ENCODE results near the gene SPAG5.

Gene SPAG5

GRCh38 chr17:28597606-28598383, 1.0 kb downstream of the SPAG5 start:
- in situ Hi-C loops (cut with HindIII; ENCODE audit: low pct_ligation_motif_present, low sequenced_read_pairs), result no loop called here
- Histone ChIP-seq H3K36me3 (replicated peaks) (peaks cover 1% of the 10 kb centered on the region), H3K4me3 (ENCODE audit: low read depth, low read length) (peak overlapping the region; percentile 87), H3K27ac (no peak overlapping the region), H3K27me3 (replicated peaks) (no peaks in the 10 kb centered on the region)
- no peak for DNase-seq
- TF ChIP-seq, protein P1, sequence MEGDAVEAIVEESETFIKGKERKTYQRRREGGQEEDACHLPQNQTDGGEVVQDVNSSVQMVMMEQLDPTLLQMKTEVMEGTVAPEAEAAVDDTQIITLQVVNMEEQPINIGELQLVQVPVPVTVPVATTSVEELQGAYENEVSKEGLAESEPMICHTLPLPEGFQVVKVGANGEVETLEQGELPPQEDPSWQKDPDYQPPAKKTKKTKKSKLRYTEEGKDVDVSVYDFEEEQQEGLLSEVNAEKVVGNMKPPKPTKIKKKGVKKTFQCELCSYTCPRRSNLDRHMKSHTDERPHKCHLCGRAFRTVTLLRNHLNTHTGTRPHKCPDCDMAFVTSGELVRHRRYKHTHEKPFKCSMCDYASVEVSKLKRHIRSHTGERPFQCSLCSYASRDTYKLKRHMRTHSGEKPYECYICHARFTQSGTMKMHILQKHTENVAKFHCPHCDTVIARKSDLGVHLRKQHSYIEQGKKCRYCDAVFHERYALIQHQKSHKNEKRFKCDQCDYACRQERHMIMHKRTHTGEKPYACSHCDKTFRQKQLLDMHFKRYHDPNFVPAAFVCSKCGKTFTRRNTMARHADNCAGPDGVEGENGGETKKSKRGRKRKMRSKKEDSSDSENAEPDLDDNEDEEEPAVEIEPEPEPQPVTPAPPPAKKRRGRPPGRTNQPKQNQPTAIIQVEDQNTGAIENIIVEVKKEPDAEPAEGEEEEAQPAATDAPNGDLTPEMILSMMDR (IDR thresholded peaks at IDR 0.05; ENCODE audit: low read depth, low read length, missing control alignments), result no peak

GRCh38 chr17:28592260-28592659, 6.6 kb downstream of the SPAG5 start:
- in situ Hi-C loops (cut with HindIII; ENCODE audit: low pct_ligation_motif_present, low sequenced_read_pairs), result no loop called here
- DNase-seq, result no peak

DNA sequence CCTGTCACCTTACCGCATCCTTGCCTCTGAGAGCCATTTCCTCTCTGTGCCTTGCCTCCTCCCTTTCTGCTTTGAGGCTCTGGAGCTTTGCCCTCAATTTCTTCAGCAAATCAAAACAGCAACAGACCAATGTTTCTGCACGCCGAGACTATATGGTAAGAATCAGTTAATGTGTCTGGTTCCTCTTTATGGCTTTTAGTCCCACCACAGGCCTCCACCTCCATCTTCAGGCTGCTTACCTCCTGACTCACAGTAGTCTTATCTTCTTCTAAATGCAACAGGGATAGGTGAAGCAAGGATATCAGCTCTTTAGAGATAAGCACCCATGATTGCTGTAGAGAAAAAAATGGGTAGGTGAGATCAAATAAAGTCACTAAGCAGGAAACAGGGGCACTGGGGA, 13.0 kb downstream of the SPAG5 start:
- no peaks in the 10 kb centered on the region for H3K27me3 ChIP-seq (replicated peaks)
- no peak overlapping the region for H3K27ac ChIP-seq
- peaks cover 24% of the 10 kb centered on the region for H3K36me3 ChIP-seq (replicated peaks)
- no peak overlapping the region for H3K4me3 ChIP-seq (ENCODE audit: low read depth, low read length)
- in situ Hi-C loops (cut with HindIII; ENCODE audit: low pct_ligation_motif_present, low sequenced_read_pairs), result no loop called here
- TF ChIP-seq, protein P1 (IDR thresholded peaks at IDR 0.05; ENCODE audit: low read depth, low read length, missing control alignments), result no peak
- DNase-seq, result no peak

More at GRCh38 chr17:28592260-28592659, 6.6 kb downstream of the SPAG5 start:
- H3K4me3 ChIP-seq (ENCODE audit: low read depth, low read length), result no peak overlapping the region
- H3K27ac ChIP-seq, result no peak overlapping the region
- no peaks in the 10 kb centered on the region for H3K27me3 ChIP-seq (replicated peaks)
- TF ChIP-seq, protein P1 (IDR thresholded peaks at IDR 0.05; ENCODE audit: low read depth, low read length, missing control alignments), result no peak
- H3K36me3 ChIP-seq (replicated peaks), result peaks cover 8% of the 10 kb centered on the region

DNA sequence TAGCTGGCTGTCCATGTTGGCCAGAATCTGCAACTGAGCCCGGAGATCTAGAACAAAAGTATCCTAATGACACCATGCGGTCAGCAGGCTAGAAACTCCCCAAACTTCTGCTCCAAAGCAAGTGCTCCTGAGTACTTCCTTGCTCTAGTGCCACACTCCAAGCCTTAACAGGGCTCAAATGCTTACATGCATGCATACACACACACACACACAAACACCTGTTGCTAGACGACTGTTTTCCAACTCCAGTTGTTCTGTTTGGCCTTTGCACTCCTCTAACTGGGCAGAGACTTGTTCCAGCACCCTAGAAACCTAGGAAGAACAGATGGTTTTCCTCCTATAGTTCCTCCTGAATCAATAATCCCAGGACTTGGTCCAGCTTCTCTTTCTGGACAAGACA, 14.4 kb downstream of the SPAG5 start:
- no peaks in the 10 kb centered on the region for H3K27me3 ChIP-seq (replicated peaks)
- in situ Hi-C loops (cut with HindIII; ENCODE audit: low pct_ligation_motif_present, low sequenced_read_pairs), result no loop called here
- H3K27ac ChIP-seq, result no peak overlapping the region
- H3K4me3 ChIP-seq (ENCODE audit: low read depth, low read length), result no peak overlapping the region
- peaks cover 24% of the 10 kb centered on the region for H3K36me3 ChIP-seq (replicated peaks)
- TF ChIP-seq, protein P1 (IDR thresholded peaks at IDR 0.05; ENCODE audit: low read depth, low read length, missing control alignments), result no peak
- no peak for DNase-seq

DNA sequence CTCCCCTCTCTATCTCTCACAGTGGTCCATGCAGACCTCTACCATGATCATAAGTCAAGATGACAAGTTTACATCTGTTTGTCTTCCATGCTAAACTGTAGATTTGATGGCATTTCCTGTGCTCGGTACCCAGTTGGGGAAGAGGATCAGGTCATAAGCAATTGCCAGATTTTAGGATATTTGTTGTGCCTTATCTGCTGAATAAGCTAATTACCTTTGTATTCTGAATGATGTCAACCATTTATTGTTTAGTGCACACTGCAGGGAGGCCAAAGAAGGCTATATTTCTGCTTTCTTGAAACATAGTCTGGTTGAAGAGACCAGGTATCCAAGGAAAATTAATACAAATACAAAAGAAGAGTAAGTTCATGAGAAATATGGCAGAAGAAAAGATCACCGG, 16.3 kb downstream of the SPAG5 start:
- no peak for DNase-seq
- H3K36me3 ChIP-seq (replicated peaks), result peaks cover 32% of the 10 kb centered on the region
- H3K27ac ChIP-seq, result no peak overlapping the region
- TF ChIP-seq, protein P1 (IDR thresholded peaks at IDR 0.05; ENCODE audit: low read depth, low read length, missing control alignments), result no peak
- no peaks in the 10 kb centered on the region for H3K27me3 ChIP-seq (replicated peaks)
- in situ Hi-C loops (cut with HindIII; ENCODE audit: low pct_ligation_motif_present, low sequenced_read_pairs), result no loop called here
- no peak overlapping the region for H3K4me3 ChIP-seq (ENCODE audit: low read depth, low read length)

- DNase-seq, result no peak
- TF ChIP-seq, protein P1 (IDR thresholded peaks at IDR 0.05; ENCODE audit: low read depth, low read length, missing control alignments), result no peak
- no peak overlapping the region for H3K27ac ChIP-seq
- no peak overlapping the region for H3K4me3 ChIP-seq (ENCODE audit: low read depth, low read length)
- in situ Hi-C loops (cut with HindIII; ENCODE audit: low pct_ligation_motif_present, low sequenced_read_pairs), result no loop called here
- no peaks in the 10 kb centered on the region for H3K27me3 ChIP-seq (replicated peaks)
- H3K36me3 ChIP-seq (replicated peaks), result peaks cover 32% of the 10 kb centered on the region
These were observed 17.9 kb downstream of the SPAG5 start for GRCh38 chr17:28580959-28581358.
